ENCODE data around the gene CNTRL.

DNA sequence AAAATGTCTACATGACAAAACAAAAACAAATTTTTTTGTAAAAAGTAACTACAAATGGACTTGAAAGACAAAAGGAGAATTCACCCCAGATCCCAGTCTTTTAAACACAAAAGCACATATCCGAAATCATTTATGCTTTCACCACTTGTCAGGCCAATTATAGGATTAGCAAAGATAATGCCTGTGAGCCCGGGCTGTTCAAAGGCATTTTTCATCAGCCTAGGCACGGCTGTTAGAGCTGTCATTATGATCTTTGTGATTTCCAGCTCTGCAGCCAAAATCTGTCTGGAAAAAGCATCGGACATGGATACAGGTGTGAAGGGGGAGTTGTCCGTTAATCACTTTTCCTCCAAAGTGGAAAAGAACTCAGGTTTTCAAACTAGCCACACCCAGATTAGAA is 150.5 kb downstream of the CNTRL start:
- TF ChIP-seq, protein P1, sequence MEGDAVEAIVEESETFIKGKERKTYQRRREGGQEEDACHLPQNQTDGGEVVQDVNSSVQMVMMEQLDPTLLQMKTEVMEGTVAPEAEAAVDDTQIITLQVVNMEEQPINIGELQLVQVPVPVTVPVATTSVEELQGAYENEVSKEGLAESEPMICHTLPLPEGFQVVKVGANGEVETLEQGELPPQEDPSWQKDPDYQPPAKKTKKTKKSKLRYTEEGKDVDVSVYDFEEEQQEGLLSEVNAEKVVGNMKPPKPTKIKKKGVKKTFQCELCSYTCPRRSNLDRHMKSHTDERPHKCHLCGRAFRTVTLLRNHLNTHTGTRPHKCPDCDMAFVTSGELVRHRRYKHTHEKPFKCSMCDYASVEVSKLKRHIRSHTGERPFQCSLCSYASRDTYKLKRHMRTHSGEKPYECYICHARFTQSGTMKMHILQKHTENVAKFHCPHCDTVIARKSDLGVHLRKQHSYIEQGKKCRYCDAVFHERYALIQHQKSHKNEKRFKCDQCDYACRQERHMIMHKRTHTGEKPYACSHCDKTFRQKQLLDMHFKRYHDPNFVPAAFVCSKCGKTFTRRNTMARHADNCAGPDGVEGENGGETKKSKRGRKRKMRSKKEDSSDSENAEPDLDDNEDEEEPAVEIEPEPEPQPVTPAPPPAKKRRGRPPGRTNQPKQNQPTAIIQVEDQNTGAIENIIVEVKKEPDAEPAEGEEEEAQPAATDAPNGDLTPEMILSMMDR (IDR thresholded peaks at IDR 0.05; ENCODE audit: low read depth, low read length), result no peak
- no peak for TF ChIP-seq POLR2A (IDR thresholded peaks at IDR 0.05; ENCODE audit: extremely low read depth, insufficient read length)

All from NB4 (cell line).